HG03097 (cell line): Measurements from ENCODE around the gene CYFIP1.

ENCODE experiments used
- ATAC-seq: cut with Tn5 transposase; IDR thresholded peaks from one replicate; pipeline ENCODE4 v1.9.1; 2021; ENCODE audit not compliant: unreplicated experiment, low FRiP score

Gene CYFIP1

DNA sequence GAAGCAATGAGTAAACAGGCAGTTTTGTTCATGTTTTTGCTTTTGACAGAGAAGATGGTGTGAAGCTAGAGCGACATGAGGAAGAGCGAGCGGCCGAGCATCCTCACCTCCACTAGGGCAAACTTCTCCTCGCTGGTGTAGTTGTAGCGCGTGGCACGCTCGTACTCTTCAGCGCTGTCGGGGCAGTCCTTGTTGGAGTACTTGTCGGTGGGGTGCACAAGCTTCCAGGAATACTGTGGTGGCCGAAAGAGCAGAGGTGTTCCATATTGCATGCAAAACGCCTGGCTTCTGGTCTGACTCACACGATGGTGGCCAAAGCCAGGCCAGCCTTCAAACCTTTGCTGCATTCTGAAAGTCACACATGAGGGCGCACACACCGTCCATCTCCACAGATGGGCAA lies 54.3 kb downstream of the CYFIP1 start:
- no peak for ATAC-seq

DNA sequence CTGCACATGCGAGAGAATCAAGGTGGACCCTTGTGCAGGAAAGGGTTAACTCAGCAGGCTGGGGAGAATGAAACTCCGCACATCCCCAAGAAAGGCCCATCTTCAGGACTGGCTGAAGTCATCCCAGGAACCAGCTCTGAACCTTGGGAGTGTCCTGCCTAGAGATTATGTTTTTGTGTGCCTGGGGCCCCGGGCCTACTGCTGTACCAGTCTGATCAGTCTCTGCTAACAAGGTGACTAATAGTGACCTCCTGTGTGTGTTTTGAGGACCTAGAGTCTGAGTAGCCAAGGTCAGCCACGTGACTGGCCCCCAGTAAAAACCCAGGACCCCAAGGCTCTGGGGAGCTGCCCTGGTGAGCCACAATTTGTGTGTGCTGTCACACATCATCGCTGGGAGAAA lies 58.2 kb downstream of the CYFIP1 start:
- no peak for ATAC-seq

DNA sequence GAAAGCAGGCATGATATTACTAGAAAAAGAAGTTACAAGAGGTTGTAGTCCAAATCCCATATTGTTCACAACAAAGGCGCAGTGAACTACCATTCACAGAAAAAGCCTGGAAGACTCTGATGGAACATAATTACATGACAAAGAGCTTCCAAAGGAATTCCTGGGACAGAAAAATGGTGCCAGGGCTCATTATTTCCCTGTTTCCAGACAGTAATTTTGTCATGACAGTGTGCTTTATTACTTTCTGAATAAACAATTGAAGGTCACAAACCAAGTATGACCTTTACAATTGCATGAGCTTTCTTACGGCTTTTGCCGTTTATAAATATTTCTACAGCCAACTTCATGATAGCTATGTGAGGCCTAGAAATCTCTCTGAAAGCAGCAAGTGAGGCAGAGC lies 61.0 kb downstream of the CYFIP1 start:
- ATAC-seq = no peak

DNA sequence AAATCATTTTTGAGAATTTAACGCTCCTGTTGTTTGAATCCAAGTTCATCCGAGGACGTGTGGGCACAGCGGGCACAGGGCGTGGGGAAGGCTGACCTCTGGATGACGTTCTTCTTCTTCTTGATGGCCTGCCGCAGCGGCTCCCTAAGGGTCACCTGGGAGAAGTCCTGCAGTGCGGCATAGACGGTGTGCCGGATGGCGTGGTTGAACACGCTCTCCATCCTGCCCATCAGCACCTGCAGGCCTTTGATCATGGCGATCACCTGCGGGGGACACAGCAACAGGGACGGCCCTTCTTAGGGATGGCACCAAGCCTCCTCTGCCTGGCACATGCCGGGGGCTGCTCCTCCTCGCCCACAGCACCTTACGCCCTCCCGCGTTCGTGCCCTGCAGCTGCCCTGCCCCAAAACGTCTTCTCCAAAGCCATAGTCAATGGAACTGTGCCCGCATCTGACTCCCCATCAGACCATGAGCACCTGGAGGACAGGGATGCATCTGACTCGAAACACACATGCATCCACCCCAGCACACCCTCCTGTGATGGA lies 61.5 kb downstream of the CYFIP1 start:
- ATAC-seq = no peak

DNA sequence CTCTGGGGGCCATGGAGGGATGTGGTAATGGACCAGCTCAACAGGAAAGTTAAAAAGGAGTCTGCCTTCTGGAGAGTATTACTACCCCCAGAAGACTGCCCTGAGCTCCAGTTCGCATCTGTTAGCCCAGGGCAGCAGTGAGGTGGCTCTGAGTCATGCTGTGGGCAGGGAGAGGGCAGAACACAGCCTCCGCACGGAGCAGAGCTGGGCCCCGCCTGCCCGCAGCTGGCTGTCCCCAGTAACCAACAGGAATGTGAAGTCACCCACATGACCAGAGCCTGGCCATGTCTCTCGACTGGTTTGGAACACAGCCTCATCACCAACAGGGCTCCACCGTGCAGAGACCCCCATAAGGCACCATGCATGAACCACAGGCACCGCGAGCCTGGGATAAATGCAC lies 62.1 kb downstream of the CYFIP1 start:
- ATAC-seq = no peak

DNA sequence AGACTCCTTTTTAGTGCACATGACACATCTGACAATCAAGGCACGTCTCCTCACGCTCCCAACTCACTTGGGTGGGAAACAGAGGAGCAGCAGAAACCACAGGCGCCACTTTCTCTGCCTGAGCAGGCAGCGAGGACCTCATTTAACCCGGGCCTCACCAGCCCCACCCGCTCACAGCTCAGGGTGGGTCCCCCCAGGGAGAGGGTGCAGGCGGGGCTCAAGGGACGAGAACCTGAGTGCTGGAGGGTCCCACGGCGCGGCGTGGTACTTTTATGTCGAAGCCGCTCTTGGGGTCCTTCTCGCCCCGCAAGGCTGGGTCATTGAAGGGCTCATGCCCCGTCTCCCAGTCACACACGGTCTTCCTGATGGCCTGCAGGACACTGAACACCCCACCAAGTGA lies 62.6 kb downstream of the CYFIP1 start:
- no peak for ATAC-seq

DNA sequence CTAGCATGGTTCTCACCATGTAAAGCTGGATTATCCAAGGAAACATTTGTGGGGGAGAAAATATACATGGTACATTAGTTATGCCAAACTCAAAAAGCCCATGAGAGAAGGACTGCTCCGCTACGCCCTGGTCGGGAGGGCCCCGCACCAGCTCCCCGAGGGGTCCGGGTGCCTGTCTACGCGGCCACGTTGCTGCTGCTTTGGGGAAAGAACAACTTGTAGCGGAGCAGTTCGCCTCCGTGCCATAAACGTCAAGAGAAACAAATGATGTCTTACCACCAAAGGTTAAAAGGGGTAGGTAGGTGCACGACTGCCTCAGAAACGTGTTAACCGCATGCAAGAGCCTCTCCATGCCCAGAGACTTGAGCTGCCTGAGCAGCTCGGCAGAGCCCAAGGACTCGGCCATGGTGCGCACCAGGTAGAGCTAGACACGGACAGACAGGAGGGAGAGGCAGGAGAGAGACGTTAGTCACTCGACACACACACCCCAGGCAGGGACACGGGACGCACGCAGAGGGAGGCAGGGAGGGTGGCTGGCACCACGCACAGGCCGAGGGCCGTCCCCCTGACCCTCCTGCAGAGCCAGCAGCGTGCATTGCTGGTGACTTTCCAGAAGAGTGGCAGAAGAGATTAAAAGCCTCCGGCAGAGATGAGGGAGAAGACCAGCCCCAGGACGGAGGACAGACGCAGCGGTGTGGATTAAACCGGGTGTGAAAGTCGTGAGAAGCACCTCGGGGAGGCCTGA lies 63.4 kb downstream of the CYFIP1 start:
- no peak for ATAC-seq

DNA sequence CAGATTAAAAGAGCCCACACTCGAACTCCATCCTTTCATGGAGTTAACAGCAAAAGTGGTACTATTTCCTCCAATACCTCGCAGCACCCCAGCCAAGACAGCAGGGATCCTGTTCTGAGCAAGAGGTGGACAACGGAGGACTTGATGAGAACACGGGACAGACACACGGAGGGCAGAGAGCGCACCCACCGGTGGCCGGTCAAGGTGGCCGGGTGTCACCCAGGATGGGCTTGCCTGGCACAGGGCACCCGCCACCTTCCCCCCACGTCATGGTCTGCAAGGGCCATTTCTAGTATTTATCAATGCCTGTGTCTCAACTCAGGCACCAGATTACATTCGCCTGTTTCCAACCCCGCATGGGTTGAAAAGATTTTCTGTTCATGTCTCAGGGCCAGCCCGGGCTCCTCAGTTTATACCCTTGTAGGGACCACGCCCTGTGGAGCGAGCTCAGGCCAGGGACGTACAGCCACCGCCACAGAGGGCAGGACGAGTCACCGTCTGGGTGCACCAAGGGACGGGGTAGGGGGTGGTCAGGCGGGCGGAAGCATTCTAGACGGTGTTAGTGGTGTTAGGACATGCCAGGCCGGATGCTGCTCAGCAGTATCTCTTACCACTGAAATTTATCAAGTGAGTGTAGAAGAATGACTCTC lies 64.2 kb downstream of the CYFIP1 start:
- ATAC-seq = no peak

DNA sequence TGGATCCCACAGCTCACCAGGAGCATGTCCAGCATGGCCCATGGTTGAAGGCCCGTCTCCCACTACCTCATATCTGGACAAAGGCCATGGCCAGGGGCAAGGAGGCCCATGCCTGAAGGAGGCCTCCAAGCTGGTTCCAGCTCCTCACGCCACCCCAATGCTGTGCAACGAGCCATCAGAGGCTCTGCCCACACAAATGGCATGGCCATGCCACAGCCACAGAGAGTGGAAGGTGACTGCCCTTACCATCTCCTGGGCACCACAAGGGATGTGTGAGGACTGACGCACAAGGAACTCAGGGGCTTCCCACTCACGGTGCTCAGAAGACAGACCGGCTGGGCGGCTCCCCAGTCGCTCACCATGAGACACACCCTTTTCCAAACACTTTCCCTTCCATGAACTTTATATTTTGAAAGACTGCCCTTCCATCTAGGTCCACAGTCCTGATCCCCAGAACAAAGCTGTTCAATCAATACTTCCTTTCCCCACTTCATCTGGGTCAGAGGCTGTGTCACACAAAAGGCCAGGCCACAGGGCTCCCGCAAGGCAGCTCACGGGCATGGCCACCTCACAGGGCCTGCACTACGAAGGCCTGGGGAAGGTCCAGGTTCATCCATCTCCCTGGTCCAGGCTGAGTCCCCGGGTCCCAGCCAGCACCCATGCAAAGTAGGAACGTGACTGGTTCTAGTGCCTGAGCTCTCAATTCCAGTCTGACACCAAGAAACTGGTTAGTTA lies 66.4 kb downstream of the CYFIP1 start:
- no peak for ATAC-seq

DNA sequence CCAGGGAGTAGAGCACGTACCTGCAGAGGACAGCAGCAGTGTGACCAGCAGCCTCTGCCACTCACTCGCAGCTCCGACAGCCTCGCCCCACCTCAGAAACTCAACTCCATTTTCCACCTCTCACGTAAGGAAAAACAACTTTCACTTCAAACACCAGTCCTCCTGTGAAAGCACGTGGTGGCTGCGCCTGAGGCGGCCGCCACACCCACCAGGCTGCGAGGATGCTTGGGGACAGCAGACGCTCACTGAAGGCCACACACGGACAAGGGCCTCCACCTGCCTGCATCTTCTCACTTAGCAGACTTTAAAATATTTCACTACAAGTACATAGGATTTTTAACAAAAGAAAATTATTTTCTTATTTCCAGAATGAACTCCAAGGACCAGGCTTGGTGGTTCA lies 67.9 kb downstream of the CYFIP1 start:
- no peak for ATAC-seq

DNA sequence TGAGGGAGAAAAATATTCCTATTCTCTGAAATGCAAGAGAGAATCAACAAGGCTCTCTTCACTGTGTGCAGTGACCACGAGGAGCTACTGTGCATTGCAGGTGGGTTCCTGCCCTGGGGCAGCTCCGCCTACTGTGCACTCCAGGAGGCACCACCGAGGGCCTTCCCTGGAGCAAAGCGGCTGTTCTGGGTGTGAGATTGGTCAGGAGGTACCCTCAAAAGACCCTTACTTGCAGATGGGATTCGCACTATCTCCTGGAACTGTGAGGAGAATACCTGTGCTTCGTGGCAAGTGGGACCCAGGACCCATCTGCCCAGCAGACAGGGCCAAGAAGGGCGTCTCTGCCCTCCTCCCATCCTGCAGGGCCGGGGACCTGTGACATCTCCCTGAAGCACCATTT lies 68.9 kb downstream of the CYFIP1 start:
- ATAC-seq = no peak

DNA sequence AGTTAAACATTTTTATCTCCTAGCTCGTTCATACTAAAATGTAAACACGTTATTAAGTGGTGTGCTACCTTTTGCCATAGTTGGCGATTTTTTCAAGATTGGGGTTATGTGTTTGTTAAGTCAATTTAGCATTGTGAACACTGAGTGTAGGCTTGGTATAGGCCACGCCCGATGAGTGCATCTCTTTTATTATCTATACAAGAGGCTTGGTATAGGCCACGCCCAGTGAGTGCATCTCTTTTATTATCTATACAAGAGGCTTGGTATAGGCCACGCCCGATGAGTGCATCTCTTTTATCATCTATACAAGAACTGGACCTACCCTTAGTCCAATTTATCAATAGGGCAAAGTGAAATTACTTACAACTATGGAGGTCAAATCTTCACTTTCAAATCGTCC lies 71.3 kb downstream of the CYFIP1 start:
- ATAC-seq = no peak

DNA sequence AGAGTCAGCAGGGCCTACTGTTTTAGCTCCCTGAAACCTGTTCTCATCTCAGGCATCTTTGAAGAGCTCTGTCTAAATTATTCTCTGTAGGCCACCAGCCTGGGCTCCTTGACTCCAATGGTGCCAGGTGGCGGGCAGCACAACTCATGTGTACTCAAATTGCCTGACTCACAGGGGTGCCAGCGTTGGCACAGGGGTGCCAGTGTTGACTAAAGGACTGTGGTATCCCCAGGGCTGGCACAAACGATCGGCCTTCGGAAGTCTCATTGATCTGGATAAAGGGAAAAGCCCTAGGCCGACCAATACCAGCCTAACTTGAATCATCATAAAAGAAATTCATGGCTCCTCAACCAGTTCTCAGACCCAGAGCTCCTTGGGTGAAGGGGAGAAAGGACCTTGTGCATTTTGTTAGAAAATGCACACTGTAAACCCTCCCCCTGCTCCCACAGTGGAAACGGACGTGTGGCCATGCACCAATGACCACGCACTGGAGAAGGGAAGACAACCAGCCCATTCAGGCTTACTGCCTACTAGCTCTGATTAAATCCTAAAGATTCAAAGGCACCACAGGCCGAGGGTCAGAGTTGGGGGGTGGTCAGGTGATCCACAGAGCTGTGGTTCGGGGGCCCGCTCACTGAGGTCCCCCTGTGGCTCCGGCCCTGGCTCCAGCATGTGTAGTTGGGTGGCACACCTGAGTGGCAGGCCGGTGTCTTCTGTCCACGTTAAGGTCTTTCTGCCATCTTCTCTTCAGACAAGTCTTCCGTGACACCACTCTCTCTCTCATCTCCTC lies 72.8 kb downstream of the CYFIP1 start:
- no peak for ATAC-seq

DNA sequence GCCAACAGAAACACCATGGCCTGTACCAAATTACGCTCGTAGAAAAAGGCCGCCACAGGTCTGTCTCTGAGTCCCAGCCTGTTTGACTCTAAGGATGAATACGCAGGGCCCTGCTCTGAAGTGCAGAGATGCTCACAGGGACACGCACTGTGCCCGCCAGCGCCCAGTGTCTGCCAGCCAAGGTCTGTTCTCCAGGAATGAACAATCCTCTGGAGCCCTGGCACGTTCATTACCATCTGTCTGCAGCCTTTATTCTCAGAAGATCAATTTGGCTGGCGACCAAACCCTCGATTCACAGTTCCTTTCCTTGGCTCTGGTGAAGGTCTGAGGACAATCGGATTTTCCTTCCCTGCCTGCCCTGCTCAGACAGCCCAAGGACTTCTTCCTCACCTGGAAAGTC lies 75.4 kb downstream of the CYFIP1 start:
- no peak for ATAC-seq

DNA sequence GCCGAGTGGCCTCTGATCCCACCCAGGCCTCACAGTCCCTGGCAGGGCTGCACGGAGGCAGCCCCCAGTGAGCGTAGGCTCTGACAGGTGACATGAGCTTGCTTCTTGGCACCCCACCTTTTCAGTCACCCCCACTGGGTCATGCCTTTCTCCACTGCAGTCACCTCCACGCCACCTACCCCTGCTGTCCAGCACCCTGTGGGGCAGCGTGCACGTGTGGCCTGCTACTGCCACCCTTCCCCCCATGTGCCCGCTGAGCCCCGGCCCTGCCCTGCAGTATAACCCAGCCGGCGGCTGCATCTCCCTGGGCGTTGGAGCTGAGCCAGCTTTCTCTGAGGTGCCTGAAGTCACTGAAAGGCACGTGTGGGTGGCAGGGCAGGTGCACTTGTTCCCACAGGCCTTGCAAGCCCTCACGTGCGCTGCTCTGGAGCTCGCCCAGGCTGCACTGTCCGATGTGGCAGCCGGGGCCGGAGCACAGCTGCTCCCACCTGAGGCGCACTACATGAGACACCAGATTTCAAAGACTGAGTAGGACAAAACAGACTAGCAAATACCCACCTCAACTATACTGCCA lies 76.1 kb downstream of the CYFIP1 start:
- no peak for ATAC-seq

DNA sequence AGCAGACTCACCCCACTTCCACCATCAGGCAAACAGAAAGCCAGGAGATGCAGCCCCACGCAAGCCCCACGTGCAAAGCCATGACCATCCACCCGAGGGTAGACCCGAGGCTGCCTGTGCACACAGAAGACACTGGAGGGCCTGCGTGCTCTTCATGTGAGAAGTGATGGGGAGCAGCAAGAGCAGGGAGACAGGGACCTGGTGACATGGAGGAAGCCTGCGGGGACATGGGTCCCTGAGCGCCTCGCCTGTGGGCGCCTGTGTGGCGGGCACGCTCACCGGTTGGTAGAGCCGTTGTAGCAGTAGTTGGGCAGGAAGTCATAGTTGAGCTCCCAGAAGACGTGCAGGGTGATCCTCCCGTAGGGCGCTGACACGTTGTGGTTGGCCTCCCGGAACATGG lies 76.7 kb downstream of the CYFIP1 start:
- ATAC-seq = no peak

DNA sequence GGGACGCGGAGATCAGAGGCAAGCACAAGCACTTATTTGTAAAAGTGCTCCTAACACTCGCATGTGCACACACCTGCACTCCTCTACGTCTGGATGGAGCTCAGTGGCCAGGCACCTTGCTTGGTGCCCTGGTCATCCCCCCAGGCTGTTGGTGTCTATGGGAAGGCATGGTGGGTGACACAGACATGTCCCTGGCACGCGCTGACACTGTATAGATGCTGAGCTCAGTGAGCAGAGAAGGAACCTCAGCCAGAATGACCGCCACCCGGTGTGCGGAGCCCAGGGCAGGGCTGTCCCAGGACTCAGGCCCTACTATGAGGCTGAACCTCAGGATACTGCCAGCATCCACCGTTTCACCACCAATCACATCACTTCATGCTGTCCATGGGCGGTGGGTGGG lies 77.2 kb downstream of the CYFIP1 start:
- ATAC-seq = no peak

DNA sequence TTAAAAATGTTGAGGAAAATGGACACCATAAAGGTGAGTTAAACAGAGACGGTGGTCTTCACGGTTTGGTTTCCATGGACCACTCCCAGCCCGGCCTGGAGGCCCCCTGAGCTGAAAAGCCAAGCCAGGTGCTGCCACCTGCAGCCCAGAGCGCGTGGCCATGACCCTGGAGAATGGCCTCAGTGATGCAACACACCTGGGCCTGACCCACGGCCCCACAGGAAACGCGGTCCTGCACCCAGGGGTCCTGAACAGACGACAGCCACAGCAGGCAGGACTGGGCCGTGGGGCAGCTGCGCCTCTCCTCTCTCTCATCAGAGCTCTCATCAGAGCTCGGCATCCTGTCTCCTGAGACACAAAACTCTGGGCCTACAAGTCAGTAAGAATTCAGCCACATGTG lies 77.6 kb downstream of the CYFIP1 start:
- no peak for ATAC-seq

DNA sequence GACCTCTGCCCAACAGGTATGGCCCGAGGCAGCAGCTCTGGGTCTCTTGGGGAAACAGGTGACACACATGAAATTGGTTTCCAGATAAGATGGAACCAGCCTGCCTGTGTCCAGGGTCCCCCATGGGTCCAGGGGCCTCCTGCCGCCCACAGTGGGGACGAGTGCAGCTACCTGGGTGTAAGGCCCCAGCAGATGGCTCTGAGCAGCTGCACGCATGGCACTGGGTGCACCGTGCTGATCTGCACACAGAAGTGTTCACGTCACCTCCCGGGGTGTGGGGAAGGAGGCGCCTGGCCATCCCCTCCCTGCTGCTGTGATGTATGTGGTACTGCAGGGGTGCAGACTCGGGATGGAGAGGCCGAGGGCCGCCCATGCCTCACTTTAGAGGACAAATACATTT lies 78.1 kb downstream of the CYFIP1 start:
- no peak for ATAC-seq

DNA sequence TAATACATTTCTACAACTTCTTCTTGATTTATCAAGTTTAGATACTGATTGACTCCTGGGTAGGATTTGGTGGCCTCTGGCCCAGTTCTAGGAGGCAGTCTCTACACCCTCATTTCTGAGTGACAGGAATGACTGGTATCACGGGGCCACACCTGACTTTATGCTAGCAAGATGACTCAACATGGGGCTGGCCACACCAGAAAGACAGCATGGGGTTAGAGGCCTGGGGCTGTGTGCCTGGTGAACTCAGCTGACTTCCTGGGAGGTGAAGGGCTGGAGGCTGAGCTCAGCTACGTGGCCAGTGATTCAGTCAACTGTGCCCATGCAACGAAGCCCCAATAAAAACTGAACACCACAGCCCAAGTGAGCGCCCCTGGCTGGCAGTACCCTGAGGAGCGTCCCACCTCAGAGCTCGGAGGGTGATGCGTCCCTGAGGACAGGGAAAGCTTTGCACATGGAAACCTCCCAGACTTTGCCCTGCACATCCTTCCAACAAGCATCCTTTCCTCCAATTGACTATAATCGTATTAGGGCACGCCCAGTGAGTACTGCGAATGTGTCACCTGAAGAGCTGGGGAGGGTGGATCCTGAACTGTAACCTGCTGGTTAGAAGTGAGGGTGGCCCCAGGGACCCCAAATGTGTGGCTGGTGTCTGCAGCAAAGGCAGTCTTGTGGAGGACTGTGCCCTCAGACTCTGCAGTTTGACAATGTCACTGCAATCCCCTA lies 84.5 kb downstream of the CYFIP1 start:
- no peak for ATAC-seq
